Measurements from ENCODE around the gene EXOSC5.

DNA sequence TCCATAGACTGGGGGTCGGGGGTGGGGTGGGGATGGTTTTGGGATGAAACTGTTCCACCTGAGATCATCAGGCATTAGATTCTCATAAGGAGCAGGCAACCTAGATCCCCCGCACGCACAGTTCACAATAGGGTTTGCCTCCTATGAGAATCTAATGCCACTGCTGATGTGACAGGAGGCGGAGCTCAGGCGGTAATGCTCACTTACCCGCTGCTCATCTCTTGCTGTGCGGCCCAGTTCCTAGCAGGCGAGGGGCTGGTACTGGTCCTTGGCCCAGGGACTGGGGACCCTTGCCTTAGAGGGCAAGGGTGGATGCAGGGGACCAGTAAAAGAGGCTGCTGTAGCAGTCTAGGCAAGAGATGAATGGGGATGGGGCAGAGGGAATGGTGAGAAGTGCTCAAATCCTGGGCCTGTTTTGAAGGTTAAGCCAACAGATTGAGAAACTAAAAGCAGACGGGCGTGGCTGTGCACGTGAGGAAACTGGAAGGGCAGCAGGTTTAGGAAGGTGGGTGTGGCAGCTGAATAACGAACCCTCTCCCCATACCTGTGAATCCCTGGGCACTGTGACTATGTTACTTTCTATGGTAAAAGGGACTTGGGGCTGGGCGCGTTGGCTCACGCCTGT lies 44.3 kb upstream of the EXOSC5 start:
- TF ChIP-seq, protein P1, sequence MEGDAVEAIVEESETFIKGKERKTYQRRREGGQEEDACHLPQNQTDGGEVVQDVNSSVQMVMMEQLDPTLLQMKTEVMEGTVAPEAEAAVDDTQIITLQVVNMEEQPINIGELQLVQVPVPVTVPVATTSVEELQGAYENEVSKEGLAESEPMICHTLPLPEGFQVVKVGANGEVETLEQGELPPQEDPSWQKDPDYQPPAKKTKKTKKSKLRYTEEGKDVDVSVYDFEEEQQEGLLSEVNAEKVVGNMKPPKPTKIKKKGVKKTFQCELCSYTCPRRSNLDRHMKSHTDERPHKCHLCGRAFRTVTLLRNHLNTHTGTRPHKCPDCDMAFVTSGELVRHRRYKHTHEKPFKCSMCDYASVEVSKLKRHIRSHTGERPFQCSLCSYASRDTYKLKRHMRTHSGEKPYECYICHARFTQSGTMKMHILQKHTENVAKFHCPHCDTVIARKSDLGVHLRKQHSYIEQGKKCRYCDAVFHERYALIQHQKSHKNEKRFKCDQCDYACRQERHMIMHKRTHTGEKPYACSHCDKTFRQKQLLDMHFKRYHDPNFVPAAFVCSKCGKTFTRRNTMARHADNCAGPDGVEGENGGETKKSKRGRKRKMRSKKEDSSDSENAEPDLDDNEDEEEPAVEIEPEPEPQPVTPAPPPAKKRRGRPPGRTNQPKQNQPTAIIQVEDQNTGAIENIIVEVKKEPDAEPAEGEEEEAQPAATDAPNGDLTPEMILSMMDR (IDR thresholded peaks at IDR 0.05), result no peak
- TF ChIP-seq EP300 (IDR thresholded peaks at IDR 0.05), result no peak
